ENCODE data around the gene FBH1.
"Not testable (repeated sequence)": the region's sequence is repeated elsewhere in the genome, so short reads cannot be mapped to it uniquely, and the experiment has no call there.

FBH1 gene

GRCh38 chr10:5904227-5904626, 14.2 kb downstream of the FBH1 start:
- no peak for DNase-seq (ENCODE audit: low spot score)

DNA sequence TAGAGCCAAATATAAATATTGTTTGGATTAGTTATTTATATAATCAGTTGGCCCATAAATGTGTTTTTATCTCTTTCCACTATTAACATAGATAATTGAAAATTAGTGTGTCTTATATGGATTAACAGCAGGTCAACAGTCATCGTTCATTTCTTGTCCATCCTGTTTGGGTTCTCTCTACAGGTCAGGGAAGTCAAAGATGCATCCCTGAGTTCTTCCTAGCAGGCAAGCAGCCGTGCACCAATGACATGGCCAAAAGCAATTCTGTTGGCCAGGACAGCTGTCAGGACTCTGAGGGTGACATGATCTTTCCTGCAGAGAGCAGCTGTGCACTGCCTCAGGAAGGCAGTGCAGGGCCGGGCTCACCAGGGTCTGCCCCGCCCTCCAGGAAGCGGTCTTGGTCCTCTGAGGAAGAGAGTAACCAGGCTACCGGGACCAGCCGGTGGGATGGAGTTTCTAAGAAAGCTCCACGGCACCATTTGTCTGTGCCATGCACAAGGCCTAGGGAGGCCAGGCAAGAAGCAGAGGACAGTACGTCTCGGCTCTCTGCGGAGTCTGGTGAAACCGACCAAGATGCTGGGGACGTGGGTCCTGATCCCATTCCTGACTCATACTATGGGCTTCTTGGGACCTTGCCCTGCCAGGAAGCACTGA, 15.9 kb downstream of the FBH1 start:
- DNase-seq (ENCODE audit: low spot score) = no peak

GRCh38 chr10:5906651-5907050, 16.6 kb downstream of the FBH1 start:
- DNase-seq (ENCODE audit: low spot score) = no peak

- DNase-seq (ENCODE audit: low spot score) = not testable (repeated sequence)
Observed at GRCh38 chr10:5908676-5909075, 18.6 kb downstream of the FBH1 start.

DNA sequence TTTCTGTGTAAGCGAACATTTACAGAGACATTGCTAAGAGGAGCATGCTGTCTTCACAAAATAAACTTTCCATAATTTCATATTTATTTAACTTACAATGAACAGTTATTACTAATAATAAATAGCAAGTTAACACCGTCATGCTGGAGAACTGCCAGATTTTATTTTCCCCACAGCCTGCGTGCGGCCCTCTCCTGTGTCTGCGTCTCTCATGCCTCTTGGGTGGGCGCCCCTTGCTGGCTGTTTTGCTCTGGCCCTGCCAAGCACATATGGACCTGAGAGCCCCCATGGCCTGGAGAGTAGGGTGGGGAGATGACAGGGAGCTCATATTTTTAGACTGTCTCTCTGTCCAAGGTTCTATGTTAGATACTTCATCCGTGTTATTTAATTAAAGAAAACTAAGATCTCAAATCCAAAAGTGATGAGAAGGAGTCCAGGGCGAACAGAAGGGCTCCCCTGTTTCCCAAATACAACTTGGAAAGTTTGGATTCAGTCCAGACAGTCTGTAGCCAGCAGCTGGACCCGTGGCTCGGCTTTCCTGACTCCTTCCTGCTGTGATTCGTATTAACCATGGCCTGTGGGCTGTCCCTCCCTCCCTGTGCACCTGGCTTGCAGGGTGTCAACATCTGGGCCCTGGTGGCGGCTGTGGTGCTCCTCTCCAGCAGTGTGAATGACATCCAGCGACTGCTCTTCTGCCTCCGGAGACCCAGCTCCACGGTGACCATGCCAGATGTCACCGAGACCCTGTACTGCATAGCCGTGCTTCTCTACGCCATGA, 20.5 kb downstream of the FBH1 start:
- DNase-seq (ENCODE audit: low spot score) = no peak

DNA sequence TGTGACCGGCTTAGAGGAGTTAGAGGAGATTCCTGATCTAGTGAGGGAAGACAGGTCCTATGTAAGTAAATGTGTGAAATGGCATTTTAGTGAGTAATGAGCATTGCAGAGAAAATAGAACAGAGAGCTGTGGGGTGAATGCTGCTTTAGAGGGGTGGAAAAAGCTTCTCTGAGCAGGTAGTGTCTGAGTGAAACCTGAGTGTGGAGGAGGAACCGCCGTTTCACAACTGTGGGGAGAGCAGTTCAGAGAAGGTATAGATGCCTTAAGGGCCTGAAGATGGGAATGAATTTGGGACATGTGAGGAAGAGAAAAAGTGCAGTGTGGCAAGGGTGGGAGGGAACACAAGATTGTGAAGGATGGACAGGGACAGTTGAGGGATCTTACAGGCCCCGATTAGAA, 21.6 kb downstream of the FBH1 start:
- no peak for DNase-seq (ENCODE audit: low spot score)

- DNase-seq (ENCODE audit: low spot score) = no peak
Observed at GRCh38 chr10:5913736-5914135, 23.7 kb downstream of the FBH1 start.

DNA sequence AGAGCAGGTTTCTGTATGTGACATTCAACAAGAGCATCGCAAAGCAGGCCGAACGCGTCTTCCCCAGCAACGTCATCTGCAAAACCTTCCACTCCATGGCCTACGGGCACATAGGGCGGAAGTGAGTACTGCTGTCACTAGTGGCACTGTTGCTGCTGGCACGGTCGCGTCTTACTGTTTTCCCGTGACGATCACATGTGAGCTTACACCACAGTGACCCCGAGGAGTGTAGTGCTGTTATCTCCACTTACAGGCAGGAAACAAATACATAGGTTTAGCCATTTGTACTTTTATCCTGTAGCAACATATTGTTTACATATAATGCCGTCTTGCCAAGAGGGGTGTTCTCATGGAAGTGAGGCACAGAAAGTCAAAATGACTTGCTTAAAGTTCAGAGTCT, 25.4 kb downstream of the FBH1 start:
- no peak for DNase-seq (ENCODE audit: low spot score)

- DNase-seq (ENCODE audit: low spot score) = no peak
Observed at GRCh38 chr10:5917305-5917704, 27.3 kb downstream of the FBH1 start.

DNA sequence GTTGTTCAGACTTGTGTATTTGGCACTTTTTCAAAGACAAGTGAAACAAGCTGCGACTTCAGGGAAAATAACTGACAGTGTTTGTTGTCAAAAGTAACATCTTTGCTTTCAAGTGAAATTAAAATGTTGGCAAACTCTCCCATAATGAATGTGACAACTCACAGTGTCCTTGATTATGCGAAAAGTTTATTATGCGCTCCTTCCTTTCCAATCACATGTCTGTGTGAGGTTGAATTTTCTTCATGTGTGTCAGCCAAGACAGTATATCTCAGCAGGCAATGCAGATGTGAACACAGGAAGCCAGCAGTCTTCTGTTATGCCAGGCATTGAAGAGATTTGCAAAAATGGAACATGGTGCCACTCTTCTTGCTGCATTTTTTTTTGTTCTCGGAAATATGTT, 28.7 kb downstream of the FBH1 start:
- no peak for DNase-seq (ENCODE audit: low spot score)

DNA sequence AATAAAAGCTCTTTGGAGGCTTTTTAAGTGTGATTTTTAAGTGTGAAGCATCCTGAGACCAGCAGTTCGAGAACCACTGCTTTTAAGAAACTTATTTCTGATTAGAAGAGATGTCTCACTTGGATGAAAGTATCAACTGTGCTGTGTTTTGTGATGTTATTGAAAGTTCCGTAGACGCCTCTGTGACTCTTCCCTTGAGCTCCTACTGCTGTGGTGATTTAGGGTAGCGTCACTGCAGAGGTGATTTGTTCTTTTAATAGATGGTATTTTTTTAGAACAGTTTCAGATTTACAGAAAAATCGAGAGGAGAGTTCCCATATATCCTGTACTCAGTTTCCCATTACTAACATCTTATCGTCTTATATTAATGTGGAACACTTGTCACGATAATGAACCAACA, 29.5 kb downstream of the FBH1 start:
- DNase-seq (ENCODE audit: low spot score) = no peak

DNA sequence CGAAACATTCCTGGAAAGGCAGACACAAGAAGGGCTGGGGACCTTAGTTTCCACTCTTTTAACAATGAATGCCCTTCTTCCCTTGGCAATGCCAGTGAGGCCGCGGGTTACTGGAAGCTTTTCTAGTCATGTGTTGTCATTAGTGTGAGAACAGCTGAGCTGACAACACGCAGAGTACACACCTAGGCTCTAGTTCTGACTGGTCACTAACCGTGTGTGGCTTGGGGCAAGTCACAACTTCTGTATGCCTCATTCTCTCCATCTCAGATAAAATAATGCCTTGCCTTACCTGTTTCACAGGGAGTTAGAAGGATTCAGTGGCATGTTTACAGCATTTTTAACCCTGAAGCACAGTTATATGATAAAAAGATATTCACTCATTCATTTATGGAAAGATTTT, 31.7 kb downstream of the FBH1 start:
- no peak for DNase-seq (ENCODE audit: low spot score)

DNA sequence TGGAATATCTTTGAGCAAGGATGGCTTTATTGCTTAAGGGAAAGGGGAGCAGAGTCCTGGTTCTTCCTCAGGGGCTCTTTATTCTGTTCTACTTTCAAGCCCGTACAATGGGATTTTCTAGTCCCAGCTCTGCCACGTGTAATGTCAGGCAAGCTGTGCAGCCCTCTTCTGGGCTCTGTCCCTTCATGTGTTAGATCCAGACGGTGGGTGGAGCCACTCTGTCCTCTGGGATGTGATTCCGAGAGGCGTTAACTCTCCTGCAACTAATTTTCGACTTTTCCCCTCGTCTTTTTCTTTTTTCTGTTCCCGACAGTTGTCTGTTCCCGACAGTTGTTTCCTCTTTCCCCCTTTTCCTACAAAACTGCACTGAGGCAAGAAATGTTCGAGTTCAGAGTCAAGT, 34.8 kb downstream of the FBH1 start:
- no peak for DNase-seq (ENCODE audit: low spot score)

DNA sequence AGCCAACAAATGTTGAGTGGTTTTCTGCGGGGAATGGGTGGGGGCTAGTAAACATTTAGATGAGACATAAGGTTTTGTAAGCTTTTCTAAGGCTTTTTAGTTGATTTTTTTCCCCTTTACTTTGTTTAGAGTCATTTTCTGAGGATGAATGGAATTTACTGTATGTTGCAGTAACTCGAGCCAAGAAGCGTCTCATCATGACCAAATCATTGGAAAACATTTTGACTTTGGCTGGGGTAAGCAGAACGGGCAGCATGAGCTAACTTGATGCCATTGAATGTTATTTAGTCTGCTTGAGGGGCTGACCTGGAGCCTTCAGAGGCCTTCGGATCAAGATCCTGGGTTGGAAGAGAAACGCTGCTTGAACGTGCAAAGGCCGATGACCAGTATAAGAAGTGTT, 37.3 kb downstream of the FBH1 start:
- DNase-seq (ENCODE audit: low spot score) = no peak

GRCh38 chr10:5929442-5929841, 39.4 kb downstream of the FBH1 start:
- no peak for DNase-seq (ENCODE audit: low spot score)

DNA sequence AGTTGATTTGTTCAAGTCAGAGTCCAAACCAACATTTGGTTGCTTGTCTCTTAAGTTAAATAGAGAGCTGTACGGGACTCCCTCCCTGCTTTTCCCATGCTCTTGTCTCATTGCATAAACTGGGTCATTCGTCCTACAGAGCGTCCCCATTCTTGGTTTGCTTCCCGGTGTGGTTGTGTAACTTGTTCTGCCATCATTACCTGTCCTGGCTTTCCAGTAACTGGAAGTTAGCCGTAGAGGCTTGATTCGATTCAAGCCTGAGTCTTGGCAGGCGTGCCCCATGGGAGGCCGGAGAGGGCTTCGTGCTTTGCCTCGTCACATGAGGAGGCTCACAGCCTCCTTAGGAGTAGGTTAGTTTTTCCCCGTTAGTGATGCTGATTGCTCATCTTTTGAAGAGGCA, 40.2 kb downstream of the FBH1 start:
- no peak for DNase-seq (ENCODE audit: low spot score)

DNA sequence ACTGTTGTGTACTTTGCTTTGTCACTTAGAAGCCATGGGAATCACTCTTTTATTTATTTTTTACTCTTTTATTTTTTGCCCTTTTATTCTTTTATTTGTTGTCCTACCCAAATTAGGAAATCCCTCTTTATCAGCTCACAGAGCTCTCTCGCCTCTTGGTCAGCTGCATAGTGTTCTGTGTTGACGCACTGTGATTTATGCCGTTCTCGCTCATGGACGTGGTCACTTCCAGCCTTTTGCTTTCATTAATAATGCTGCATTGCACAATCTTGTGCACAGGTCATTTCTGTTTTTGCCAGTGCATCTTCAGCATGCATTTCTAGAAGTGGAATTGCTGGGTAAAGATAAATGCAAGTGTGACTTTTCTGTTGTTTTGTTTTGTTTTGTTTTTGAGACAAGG, 42.3 kb downstream of the FBH1 start:
- DNase-seq (ENCODE audit: low spot score) = no peak

DNA sequence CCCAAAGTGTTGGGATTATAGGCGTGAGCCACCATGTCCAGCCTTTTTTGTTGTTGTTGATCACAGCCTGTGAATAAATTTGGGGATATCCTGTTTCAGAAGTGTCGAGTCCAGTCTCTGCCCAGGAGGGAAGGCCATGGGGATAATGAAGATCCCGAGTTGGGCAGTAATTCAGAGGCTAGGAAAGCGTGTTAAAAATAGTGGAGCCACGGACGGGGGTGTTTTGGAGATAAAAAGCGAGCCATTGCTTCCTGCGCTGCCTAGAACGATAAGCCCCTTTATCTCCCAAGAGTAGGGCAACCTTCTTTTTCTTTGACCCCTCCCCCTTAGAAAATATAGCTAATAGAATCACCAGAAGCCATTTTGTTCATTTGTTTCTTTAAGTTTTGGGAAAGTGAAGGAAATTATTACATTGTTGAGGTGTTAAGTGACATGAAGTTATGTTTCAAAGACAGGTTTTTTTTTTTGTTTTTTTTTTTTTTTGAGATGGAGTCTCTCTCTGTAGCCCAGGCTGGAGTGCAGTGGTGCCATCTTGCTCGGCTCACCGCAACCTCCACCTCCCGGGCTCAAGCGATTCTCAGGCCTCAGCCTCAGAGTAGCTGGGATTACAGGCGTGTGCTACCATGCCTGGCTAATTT, 44.0 kb downstream of the FBH1 start:
- DNase-seq (ENCODE audit: low spot score) = no peak

DNA sequence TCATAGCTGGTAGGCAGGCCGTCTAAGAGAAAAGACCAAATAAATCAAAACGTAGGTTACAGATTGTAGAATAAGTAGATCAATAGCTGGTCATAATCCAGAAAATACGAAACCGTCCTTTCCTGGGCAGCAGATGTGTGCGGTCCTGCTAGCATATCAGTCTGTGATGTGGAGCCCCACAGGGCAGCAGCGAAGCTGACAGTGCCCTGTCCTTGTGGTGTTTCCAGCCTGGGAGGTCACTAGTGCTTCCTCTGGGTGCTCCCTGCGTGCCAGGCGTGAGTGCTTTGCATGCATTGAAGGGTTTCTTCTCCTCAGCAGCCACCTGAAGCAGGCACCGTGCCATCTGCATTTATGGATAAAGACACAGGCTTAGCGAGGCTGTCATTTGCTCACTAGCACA, 45.6 kb downstream of the FBH1 start:
- DNase-seq (ENCODE audit: low spot score) = no peak

- DNase-seq (ENCODE audit: low spot score) = no peak
Observed at GRCh38 chr10:5937016-5937415, 47.0 kb downstream of the FBH1 start.

DNA sequence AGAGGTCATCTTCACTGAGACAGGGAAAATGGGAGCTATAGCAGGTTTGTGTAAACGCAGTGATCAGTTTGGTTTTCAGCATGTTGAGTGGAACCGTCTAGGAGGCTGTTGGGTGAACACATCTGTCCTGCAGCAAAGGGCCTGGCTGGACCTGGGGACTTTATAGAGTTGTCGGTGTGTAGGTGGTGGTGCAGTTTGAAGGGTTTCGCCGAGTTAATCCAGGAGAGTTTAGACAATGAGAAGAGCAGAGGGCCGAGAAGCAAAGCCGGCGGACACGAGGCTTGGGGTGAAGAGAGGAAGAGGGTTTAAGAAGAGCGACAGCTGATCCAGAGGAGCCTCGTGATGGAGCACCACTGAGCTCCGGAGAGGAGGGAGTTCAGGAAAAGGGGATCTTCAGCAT, 48.2 kb downstream of the FBH1 start:
- DNase-seq (ENCODE audit: low spot score) = no peak

GRCh38 chr10:5940807-5941218, 50.8 kb downstream of the FBH1 start:
- DNase-seq (ENCODE audit: low spot score) = no peak

DNA sequence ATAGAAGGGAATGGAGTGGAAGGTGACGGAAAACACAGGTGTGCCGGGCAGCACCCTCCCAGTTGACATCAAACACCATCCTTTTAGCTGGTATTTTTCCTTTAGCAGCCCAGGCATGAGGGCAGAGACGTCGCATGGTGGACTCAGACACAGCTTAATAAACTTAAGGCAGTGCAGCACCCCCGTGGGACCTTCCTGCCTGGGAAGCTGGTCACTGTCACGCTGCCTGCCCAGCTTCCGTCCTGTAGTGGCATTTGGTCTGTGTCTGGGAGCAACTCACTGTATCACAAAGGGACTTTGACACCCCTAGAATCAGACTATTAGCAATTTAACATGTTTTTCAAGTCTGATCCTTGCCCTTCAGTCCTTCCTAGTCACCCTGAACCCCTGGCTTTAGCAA, 51.5 kb downstream of the FBH1 start:
- DNase-seq (ENCODE audit: low spot score) = no peak

DNA sequence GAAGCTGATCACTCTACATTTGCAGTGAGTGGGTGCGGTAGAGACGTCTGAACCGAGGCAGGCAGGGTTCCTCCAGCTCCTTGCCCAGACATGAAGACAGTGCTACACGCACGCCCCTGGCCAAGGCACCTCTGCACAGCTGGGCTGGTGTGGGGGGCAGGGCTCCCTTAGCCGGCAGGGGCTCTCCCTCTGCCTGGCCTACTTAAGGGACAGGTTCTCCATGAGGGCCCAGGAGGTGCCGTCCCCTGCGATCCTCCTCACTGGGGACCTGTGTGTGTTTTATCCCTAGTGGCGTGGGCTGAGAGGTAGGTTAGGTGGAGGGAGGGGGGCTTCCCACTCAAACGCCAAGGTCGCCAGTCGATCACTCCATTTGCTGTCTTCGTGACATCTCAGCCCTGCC, 52.0 kb downstream of the FBH1 start:
- DNase-seq (ENCODE audit: low spot score) = no peak
